GM15510 (cell line): ENCODE data around the gene MTF1.

Experiments used
- POLR2A ChIP-seq: IDR thresholded peaks from 3 replicates; pipeline ENCODE4 v1.6.1; 2011; ENCODE audit warnings: borderline replicate concordance; ENCODE audit not compliant: insufficient read length; ENCODE audit errors: extremely low read depth

Gene MTF1

GRCh38 chr1:37867784-37868183 lies 8.4 kb upstream of the MTF1 start:
- TF ChIP-seq POLR2A = no peak

- no peak for TF ChIP-seq POLR2A
Measured at GRCh38 chr1:37866491-37866890, 7.1 kb upstream of the MTF1 start.

- no peak for TF ChIP-seq POLR2A
Measured at GRCh38 chr1:37865348-37866120, 6.1 kb upstream of the MTF1 start.

GRCh38 chr1:37862330-37862729 lies 2.9 kb upstream of the MTF1 start:
- no peak for TF ChIP-seq POLR2A

GRCh38 chr1:37861151-37861550 lies 1.8 kb upstream of the MTF1 start:
- no peak for TF ChIP-seq POLR2A

GRCh38 chr1:37860346-37860666 lies 914 bp upstream of the MTF1 start:
- no peak for TF ChIP-seq POLR2A

- no peak for TF ChIP-seq POLR2A
Measured at GRCh38 chr1:37858931-37859506, 373 bp downstream of the MTF1 start.

GRCh38 chr1:37854406-37854805 lies 5.0 kb downstream of the MTF1 start:
- no peak for TF ChIP-seq POLR2A

GRCh38 chr1:37853157-37853556 lies 6.2 kb downstream of the MTF1 start:
- TF ChIP-seq POLR2A = no peak

- TF ChIP-seq POLR2A = no peak
Measured at GRCh38 chr1:37851782-37852210, 7.6 kb downstream of the MTF1 start.

- TF ChIP-seq POLR2A = no peak
Measured at GRCh38 chr1:37851262-37851661, 8.1 kb downstream of the MTF1 start.

- no peak for TF ChIP-seq POLR2A
Measured at GRCh38 chr1:37850352-37850955, 8.9 kb downstream of the MTF1 start.

- TF ChIP-seq POLR2A = no peak
Measured at GRCh38 chr1:37849480-37849879, 9.9 kb downstream of the MTF1 start.

GRCh38 chr1:37846647-37847339 lies 12.6 kb downstream of the MTF1 start:
- TF ChIP-seq POLR2A = no peak

GRCh38 chr1:37845786-37846185 lies 13.6 kb downstream of the MTF1 start:
- TF ChIP-seq POLR2A = no peak
